ENCODE data around the gene HECA. TPM values are rescaled to one million over a fixed set of nuclear protein-coding genes. Genes with fewer than 3 reads are reported as not detected.

HECA gene
- polyA plus RNA-seq, 2 of the 4 experiments (the other 2 are of a cell fraction): 1.3 to 2.2 TPM

DNA sequence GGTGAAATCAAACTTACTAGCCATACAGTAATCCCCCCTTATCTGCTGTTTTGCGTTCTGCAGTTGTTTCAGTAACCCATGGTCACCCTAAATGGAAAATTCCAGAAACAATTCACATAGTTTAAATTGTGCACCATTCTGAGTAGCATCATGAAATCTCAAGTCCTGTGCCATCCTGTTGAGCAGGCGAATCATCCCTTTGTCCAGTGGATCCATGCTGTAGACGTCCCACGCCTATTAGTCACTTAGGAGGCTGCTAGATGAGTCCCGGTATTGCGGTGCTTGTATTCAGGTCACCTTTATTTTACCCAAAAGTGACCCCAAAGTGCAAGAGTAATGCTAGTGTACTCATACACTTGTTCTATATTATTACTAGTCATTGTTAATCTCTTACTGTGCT is 46.4 kb downstream of the HECA start:
- H3K4me3 ChIP-seq: no peak overlapping the region
- CTCF ChIA-PET: no interaction called here
- no peaks in the 10 kb centered on the region for H3K9me3 ChIP-seq
- no peak for FAIRE-seq
- WGBS (ENCODE audit: missing lambda C conversion rate): 88% methylated on average over 6 of the region's 6 CpGs
- H3K4me1 ChIP-seq: no peaks in the 10 kb centered on the region
- POLR2A ChIA-PET: no interaction called here
- DNase-seq (ENCODE audit: low read depth in 1 of 2, low spot score in 1 of 2): no peak
- H3K27ac ChIP-seq: no peak overlapping the region
- H3K4me2 ChIP-seq: no peak overlapping the region
- TF ChIP-seq BHLHE40 (IDR thresholded peaks at IDR 0.05; ENCODE audit: low read depth, low read length): no peak
- TF ChIP-seq PHF8 (IDR thresholded peaks at IDR 0.05; ENCODE audit: borderline replicate concordance, low read depth): no peak
- TF ChIP-seq HEYL (CRISPR knock-in tag; IDR thresholded peaks at IDR 0.05): no peak
- ATAC-seq: no peak

DNA sequence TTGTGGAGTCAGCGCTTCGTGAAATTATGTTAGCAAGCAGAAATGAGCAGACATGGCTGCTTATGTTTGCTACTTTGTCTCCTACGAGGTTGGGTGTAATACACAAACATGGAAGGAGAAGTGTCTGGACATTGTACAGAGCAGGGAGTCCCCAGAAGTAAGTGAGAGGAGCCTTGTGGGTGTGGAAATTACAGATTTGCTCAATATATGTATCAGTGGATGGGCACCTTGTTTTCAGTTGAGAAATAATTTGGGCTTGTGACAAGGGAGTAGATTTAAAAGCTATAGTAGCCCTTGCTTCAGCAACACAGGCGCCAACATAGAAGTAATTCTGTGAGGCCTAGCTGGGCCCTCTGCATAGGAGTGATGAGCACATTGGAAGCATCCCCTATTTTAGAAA is 49.2 kb downstream of the HECA start:
- ChIA-PET CTCF (no interaction called here), POLR2A (no interaction called here)
- Histone ChIP-seq H3K4me2 (no peak overlapping the region), H3K4me1 (no peaks in the 10 kb centered on the region), H3K27ac (no peak overlapping the region), H3K4me3 (no peak overlapping the region), H3K9me3 (no peaks in the 10 kb centered on the region)
- TF ChIP-seq GATA3 (IDR thresholded peaks at IDR 0.05; ENCODE audit: borderline replicate concordance) (no peak), MAFK (IDR thresholded peaks at IDR 0.05; ENCODE audit: partially characterized antibody) (peak; percentile 2)
- WGBS (ENCODE audit: missing lambda C conversion rate): 85% methylated on average over 4 of the region's 4 CpGs
- FAIRE-seq (no peak), ATAC-seq (no peak), DNase-seq (ENCODE audit: low read depth in 1 of 2, low spot score in 1 of 2) (no peak)

DNA sequence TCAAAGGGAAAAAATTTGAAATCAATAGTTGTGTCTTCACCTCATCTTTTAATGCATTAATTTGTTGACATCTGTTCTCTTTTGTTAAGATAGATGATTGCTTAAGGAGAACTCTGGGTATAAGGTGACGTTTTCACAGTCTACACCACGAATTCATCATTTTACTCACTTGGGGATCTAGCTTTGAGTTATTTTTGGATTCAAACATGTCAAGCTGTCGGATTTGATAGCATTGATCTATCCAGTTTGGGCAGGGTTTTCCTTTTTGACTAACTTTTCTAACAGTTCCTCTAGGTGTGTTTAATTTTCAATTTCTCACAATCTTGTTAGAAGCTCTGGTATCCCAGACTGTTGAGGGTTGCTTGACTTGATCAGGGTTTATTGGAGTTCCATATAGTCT is 49.6 kb downstream of the HECA start:
- ATAC-seq (no peak), FAIRE-seq (no peak), DNase-seq (ENCODE audit: low read depth in 1 of 2, low spot score in 1 of 2) (no peak)

GRCh38 chr6:139186242-139186641 is 51.4 kb downstream of the HECA start:
- WGBS (ENCODE audit: missing lambda C conversion rate): 77% methylated on average over 3 of the region's 3 CpGs
- no peak overlapping the region for H3K27ac ChIP-seq
- DNase-seq (ENCODE audit: low read depth in 1 of 2, low spot score in 1 of 2) (no peak), FAIRE-seq (no peak), ATAC-seq (no peak)
- no peak overlapping the region for H3K4me3 ChIP-seq
- TF ChIP-seq HES2 (IDR thresholded peaks at IDR 0.05) (no peak), ESRRA (IDR thresholded peaks at IDR 0.05; ENCODE audit: borderline replicate concordance, low read length) (no peak), EHMT2 (IDR thresholded peaks at IDR 0.05; ENCODE audit: low read depth) (no peak), GATA3 (IDR thresholded peaks at IDR 0.05; ENCODE audit: borderline replicate concordance) (no peak), USF2 (IDR thresholded peaks at IDR 0.05) (no peak), HDAC2 (IDR thresholded peaks at IDR 0.05) (no peak), POLR2AphosphoS2 (conservative IDR thresholded peaks at IDR 0.05; ENCODE audit: low read length) (no peak), CHD2 (IDR thresholded peaks at IDR 0.05; ENCODE audit: low read length, partially characterized antibody) (no peak), PHF8 (IDR thresholded peaks at IDR 0.05; ENCODE audit: borderline replicate concordance, low read depth) (no peak), RFX5 (IDR thresholded peaks at IDR 0.05) (no peak), CTCF (IDR thresholded peaks at IDR 0.05) (no peak), RNF2 (IDR thresholded peaks at IDR 0.05; ENCODE audit: borderline replicate concordance, low read depth) (no peak), CHD4 (IDR thresholded peaks at IDR 0.05; ENCODE audit: borderline replicate concordance) (no peak), TP53 (CRISPR knock-in tag; IDR thresholded peaks at IDR 0.05) (no peak), NPAS2 (CRISPR knock-in tag; IDR thresholded peaks at IDR 0.05; ENCODE audit: borderline replicate concordance) (no peak), EHF (CRISPR knock-in tag; IDR thresholded peaks at IDR 0.05) (no peak), MAFK (IDR thresholded peaks at IDR 0.05; ENCODE audit: partially characterized antibody) (no peak)
- no peaks in the 10 kb centered on the region for H3K4me1 ChIP-seq
- POLR2A ChIA-PET: no interaction called here
- CTCF ChIA-PET: no interaction called here
- no peak overlapping the region for H3K4me2 ChIP-seq
- H3K9me3 ChIP-seq: no peaks in the 10 kb centered on the region

More for the DNA sequence above, 49.6 kb downstream of the HECA start:
- Histone ChIP-seq H3K27ac (no peak overlapping the region), H3K4me2 (no peak overlapping the region), H3K9me3 (no peaks in the 10 kb centered on the region), H3K4me1 (no peaks in the 10 kb centered on the region), H3K4me3 (no peak overlapping the region)
- no peak for TF ChIP-seq JUNB (IDR thresholded peaks at IDR 0.05)
- TF ChIP-seq FOXS1 (CRISPR knock-in tag; IDR thresholded peaks at IDR 0.05): no peak
- ChIA-PET CTCF (no interaction called here), POLR2A (no interaction called here)
- WGBS (ENCODE audit: missing lambda C conversion rate): 51% methylated on average over 3 of the region's 3 CpGs

Data from A549 (cell line).